ENCODE data around the gene IL24.

IL24 gene

DNA sequence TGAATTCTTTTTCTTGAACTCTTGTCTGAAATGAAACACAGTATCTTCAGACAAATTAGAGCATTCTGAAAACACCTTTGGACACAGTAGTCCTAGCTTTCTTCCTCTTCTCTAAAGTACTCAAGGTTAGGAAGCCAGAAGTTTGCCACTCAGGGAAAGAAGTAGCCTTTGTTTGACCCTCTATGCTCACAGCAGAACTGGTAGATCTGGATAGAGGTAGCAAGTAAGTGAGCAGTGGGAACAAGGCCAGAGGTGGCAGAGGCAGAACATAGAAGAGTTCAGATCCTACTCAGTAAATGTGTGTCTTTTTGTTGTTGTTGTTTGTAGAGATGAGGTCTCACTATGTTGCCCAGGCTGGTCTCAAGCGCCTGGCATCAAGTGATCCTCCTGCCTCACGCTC, 56.4 kb downstream of the IL24 start:
- DNase-seq (ENCODE audit: low read depth) = no peak

Measured in stimulated activated CD4-positive, alpha-beta T cell treated with anti-CD3 and anti-CD28 coated beads, Interleukin-2, amount 100 ng/mL, for 4 hours (primary cell).